Measurements from ENCODE around the gene MAD1L1.

Gene MAD1L1

DNA sequence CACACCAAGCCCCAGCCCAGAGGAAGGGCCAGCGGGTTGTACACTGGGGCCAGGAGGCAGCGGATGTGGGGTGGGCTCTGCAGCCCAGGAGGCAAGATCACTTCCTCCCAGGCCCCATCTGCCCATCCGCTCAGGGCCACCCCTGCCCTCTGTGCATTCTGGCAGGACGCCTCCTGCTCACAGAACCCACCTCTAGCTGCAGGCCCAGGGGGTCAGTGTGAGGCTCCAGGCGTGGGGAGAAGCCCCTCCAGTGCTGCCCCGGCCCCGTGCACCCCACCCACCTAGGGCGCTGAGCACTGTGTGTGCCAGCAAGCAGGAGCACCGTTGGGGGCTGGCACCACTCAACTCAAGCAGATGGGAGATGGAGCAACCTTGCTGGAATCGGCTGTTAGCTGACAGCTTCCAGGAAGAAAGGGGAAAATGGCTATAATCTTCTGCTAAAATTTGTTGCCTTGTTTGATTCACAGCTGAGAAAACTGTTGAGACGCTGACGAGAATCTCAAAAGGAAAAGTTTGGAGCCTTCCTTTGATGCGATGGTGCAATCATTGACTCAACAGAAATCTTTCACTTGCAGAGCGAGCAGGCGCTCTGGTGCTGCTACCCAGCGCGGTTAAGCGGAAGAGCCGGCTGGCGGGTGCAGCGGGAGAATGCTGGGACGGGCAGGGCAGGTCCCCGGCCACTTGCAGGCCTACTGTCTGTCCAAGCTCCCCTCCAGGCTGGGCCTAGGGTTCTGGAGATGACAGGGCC lies 286.5 kb downstream of the MAD1L1 start:
- no peak for FAIRE-seq

DNA sequence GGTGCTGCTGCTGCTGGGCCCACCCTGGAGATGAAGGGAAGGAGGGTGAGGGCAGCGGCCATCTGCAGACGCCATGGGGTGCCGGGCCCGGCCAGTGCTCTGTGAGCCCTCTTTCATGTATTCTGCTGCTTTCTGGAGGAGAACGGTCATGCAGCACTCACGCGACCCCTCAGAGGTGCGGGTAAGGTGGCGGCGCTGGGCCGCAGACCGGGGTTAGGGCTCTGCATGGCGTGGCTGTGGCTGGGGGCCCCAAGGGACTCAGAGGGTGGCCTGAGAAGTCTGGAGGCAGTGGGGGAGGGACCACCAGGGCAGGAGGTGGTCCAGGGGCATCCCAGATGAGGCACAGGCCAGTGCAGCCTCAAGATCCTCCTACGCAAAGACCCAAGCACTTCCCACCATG lies 287.2 kb downstream of the MAD1L1 start:
- no peak for FAIRE-seq

DNA sequence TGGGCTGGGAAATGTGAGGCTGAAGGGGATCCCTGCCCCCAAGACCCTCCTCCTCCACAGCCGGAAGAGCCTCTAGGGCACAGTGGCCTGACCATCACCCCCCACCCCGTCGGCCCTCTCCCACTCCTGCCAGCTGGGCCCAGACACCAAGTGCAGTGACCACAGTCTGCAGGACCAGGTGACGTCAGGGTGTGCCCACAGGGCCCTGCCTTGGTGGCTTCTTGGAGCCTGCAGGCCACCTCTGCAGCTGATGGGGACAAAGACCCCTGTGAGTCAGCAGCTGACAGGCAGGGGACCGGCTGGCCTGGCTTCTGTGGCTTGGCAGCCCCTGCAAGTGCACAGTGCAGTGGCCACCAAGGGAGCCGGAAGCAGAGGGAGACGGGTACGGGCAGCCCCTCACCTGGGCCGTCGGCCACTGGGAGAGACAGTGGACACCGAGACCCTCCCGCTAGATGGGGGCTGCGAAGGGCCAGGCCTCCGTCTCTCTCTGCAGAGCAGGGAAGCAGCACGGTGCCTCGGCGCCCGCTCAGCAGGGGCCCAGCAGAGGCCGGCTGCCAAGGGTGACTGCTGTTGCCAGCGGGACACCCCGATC lies 288.0 kb downstream of the MAD1L1 start:
- no peak for FAIRE-seq

DNA sequence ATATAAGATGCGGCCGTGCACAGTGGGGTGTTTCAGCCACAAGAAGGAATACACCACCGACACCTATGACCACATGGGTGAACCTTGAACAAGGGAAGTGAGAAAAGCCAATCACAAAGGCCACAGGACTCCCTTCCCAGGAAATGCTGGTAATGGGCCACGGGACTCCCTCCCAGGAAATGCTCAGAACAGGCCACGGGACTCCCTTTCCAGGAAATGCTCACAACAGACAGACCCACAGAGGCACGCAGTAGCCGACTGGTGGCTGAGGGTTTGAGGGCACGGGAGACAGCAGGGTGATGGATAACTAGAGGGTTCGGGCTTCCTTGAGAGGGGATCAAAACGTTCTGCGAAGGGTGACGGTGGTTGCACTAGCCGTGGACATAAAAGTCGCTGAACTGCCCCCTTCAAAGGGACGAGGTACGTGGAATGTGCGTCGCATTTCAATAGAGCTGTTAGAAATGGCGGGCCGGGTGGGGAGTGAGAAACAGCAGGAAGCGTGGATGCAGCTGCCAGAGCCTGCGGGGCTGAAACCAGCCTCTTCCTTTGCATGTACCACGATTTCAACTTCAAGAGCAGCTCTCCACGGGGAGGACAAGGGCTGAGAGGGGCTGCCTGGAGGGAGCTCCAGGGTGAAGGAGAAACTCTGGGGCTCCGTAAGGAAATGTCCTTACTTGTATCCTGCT lies 288.7 kb downstream of the MAD1L1 start:
- FAIRE-seq = no peak

DNA sequence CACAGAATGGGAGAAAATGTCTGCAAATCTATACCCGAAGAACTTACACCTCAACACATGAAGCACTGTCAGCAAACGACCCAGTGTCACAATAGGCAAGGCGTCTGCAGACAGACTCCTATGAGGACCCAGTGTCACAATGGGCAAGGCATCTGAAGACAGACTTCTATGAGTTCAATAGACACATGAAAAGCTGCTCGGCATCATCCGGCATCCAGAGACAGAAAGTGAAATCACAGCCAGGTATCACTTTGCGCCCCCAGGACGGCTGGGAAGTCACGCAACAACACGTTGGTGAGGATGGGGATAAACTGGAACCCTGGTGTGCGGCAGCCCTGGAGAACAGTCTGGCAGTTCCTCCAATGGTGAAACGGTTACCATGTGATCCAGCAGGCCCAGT lies 289.4 kb downstream of the MAD1L1 start:
- no peak for FAIRE-seq

DNA sequence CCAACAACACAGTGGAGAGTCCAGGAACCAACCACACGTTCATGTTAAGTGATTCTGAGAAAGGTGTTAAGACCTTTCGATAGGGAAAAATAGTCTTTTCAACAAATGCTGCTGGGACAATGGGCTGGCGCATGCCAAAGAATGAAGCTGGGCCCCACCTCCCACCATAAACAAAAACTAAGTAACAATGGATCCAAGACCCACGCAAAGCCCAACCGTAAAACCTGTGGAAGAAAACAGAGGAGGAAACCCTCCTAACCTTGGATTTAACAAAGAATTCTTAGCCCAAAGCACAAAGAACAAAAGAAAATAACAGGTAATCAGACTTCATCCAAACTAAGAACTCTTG lies 289.8 kb downstream of the MAD1L1 start:
- no peak for FAIRE-seq

DNA sequence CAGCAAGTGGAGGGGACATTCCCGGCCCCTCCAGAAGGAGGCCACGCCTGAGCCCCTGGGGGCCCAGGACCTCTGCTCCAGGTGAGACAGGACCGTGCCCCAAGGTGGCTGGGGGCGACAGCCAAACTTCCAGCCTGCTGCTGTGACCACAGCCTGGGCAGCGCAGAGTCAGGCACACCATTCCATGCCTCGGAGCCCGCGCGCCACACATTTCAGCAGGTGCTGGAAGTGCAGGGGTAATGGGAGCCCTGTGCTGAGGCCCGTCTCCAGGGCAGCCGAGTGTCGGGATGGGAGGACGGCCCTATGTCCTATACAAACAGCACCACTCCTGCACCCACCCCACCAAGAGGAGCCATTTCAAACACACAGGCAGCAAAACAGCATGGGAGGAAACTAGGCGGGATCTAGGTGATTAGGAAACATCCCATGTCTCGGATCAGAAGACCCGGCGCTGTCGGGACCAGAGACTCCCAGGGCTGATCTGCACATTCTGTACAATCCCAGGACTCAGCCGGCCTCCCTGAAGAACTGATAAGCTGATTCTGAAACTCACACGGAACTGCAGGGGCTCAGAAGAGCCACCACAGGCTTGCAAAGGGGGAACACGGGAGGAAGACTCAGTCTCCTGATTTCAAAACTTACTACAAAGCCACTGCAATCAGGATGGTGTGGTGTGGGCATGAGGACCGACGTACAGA lies 290.4 kb downstream of the MAD1L1 start:
- FAIRE-seq = no peak

DNA sequence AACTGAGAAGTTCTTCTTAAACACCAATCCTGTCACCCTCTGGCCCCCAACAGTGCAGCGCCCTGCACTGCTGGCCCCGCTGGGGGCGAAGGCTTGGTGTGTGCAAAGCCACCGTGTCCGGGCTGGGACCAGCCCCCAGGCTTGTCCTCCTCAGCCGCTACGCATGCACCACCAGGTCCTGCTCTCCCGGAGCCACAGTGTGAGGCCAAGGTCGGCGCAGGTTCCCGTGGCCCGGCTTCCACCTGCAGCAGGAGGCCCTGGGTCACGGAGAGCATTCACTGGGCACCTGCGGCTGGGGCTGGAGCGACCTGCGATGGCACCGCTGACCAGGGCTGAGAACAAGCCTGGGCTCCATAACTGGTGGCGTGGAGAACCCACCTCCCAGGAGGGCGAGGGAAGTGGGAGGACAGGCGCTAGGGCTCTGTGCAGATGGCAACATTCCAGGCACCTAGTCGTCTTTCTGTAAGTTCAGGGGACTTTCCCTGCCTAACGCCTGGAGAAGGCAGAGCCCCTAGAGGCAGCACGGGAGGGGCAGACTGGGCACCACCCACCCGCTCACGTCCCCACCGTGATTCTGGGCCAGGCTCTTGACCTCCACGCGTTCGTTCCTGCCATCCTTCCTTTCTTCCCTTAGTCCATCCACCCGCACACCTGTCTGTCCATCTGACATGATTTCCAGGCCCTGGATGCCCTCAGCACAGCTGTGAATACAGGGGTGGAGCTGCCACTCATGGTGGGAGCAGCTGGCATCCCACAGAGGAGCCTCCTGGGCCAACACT lies 291.1 kb downstream of the MAD1L1 start:
- FAIRE-seq = no peak

DNA sequence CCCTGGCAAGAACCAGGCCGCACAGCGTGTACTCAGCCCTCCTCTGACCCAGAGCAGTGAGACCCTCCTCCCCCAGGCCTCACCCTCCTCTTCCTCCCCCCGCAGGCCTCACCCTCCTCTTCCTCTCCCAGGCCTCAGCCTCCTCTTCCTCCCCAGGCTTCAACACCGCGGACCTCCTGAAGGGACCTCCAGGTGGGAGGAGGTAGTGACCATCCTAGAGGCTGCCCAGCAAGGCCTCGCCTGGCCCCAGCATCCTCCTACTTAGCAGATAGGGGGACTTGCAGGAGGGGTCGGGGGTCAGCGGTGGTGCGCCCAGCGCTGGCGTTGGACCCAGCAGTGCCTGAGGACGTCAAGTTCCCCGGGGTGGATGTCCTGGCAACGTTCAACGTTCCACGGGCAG lies 291.9 kb downstream of the MAD1L1 start:
- FAIRE-seq = no peak

DNA sequence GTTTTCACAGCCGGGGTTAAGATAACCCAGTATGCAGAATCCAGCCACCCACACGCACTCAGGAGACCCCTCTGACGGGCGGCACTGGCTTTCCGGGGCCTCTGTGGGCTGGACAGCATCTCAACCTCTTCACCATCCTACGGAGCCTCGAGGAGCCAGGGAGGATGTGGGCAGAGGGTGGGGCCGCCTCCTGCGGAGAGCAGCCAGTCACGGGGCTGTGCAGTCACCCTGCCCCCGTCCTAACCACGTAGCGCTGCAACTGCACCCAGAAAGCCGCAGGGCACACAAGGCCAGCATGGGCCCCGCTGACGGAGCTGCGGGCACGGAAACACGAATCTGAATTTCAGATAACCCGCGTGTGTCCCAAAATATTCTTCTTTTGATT lies 292.4 kb downstream of the MAD1L1 start:
- FAIRE-seq = no peak

DNA sequence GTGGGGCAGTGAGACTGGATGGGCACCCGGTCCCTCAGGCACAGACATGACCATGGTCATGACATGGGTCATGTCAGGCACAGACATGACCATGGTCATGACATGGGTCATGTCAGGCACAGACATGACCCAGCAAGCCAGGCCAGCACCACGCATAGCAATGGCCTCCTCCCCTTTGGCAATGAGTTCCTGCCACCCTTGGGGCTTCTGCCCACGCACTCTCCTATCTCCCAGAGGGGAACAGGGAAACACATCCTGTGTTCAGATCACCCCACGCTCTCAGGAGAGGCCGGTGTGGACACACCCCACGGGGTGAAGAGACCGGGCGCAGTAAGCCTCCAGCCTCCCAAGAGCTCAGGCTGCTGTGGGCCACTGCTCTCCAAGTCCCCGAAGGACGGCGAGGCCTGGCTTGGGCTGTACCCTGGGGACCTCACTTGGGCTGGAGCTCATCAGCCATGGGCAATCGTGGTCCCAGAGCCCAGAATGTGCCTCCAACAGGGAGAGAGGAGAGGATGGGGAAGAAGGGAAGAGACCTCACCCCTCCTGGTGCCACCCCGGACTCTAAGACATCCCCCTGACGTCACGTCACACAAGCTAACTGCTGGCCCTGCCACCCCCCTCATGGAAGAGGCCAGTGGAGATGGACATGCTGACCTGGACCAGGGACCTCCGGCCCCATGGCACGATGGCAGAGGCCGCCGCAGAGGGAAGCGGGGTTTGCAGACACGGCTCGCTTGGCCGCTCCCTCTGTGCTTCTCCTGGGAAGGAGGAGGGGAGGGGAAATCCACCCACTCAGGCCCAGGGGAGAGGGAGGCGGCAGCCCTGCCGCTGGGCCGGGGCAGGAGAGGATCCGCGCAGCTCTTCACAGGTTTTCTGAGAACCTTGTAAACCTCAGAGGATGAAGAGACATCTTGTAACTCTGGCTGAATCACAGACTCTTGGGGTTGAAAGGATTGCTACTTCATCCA lies 293.0 kb downstream of the MAD1L1 start:
- FAIRE-seq = no peak

DNA sequence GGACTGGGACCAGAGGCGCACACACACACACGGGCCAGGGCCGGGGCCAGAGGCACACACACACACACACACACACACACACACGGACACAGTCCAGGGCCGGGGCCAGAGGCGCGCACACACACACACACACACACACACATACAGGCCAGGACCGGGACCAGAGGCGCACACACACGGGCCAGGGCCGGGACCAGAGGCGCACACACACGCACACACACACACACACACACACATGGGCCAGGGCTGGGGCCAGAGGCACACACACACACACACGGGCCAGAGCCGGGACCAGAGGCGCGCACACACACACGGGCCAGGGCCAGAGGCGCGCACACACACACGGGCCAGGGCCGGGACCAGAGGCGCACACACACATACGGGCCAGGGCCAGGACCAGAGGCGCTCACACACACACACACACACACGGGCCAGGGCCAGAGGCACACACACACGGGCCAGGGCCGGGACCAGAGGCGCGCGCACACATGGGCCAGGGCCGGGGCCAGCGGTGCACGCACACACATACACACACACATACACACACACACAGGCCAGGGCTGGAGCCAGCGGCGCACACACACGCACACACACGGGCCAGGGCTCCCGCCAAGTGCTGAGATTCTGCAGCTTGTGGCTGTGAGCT lies 293.8 kb downstream of the MAD1L1 start:
- FAIRE-seq = no peak

DNA sequence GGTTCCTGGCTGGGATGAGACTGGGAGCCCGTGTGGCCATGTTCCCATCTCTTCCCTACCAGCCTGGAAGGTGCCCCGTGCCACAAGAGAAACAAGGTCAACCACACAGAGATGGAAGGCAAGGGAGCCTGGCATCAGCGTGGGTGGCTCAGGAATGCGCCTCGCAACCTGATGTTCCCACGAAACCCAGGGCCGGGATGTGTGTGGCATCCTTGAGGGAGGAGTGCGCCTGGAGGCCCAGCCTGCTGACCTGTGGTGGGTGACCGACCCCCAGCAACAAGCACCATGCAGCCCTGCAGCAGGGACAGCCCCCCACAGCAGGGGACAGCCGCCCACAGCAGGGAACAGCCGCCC lies 295.5 kb downstream of the MAD1L1 start:
- no peak for FAIRE-seq

DNA sequence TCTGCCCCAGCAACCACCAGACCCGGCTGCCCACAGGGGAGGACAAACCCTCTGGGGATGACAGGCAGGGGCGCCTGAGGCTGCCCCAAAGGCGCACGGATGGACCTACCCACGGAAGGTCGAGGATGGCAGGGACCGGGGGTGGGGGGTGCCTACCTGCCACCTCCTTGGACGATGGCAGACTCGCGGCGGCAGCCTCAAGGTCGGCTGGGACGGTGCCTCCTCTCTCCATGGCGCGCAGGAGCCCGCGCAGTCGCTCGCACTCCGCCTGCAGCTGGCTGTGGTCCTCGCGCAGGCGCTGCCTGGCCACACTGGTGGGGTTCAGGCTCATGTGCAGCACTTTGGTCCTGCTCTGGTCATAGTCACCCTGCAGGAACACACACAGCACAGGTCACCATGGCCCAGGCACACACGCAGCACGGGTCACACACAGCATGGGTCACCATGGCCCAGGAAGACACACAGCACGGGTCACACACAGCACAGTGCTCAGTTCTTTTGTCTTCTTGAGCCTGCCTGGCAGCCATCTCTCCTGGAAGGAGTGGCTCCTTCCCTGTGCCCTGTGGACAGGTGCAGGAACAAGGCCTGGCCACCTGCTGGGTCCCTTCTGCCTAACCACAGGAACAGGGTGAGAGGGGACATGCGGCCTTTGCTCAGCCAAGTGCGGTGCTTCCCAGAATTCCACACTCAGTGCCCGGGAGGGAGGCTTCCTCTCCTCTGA lies 296.1 kb downstream of the MAD1L1 start:
- no peak for FAIRE-seq

DNA sequence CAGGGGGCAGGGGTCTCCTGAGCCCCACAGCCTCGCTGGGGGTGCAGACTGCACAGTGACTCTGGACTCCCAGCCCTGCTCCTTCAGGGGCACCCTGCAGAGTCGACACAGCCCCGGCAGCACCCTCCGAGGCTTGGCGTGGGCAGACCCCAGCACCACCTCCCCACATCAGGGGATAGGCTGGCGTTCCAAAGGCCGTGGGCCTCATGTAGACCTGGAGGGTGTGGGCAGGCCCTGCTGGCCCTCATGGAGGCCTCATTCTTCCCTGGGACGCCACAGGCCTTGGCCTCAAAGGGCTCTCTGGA lies 296.8 kb downstream of the MAD1L1 start:
- no peak for FAIRE-seq

DNA sequence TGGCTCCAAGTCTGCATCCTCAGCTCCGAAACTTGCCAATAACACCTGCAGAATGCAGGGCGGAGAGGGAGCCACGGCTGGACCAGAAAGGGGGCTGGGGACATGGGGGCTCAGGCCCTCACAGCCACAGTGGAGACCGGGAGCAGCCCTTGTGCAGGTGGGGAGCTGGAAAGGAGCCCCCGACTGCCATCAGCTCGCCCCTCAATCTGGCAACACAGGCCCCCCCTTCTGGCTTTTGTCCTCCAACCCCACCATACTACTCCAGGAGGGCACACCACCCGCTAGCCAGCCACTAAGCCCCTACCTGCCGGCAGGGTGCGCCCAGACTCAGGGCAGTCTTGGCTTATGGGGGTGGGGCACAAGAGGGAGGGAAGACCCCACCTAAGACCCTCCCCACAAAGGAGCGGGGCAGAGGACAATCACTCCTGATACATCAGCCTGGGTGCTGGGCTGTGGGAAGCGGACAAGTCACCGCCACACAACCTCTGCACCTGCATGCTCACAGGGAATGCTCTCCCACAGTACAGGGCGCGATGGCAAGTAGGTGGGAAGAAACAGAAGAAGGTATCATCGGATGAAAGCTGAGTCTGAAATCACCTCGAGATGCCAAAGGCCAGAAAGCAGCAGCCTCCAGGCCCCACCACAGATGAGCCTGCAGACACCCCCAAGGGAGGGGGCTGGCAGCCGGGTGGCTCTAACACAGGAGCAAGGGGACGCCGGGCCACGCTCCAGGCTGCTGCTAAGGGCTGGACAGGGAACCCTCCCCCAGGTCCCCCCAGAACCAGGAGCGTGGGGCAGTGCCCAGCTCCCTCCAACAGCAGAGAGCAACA lies 297.4 kb downstream of the MAD1L1 start:
- no peak for FAIRE-seq

DNA sequence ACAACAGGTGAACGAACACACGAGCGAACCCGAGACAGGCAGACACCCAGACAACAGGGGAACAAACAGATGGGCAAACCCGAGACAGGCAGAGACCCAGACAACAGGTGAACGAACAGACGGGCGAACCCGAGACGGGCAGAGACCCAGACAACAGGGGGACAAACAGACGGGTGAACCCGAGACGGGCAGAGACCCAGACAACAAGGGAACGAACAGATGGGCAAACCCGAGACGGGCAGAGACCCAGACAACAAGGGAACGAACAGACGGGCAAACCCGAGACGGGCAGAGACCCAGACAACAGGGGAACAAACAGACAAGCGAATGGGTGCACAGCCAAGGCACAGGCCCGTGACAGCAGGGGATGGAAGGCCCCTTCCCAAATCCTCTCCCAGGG lies 298.0 kb downstream of the MAD1L1 start:
- no peak for FAIRE-seq

DNA sequence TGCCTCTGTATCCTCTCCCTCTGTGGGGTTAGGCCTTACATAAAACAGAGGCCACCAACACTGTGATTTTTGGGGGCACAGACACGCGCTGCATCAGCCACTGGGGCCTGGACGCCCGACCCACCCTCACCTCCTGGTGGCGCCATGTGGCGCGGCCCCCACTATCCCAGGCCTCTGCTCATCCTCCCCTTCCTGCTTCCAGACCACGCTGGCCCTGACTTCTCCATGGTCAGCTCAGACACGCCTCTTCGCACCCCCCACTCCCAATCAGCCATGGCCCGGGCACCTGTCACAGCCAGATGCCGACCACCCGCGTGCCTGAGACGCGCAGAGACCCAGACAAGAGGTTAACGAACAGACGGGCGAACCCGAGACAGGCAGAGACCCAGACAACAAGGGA lies 298.7 kb downstream of the MAD1L1 start:
- FAIRE-seq = no peak

DNA sequence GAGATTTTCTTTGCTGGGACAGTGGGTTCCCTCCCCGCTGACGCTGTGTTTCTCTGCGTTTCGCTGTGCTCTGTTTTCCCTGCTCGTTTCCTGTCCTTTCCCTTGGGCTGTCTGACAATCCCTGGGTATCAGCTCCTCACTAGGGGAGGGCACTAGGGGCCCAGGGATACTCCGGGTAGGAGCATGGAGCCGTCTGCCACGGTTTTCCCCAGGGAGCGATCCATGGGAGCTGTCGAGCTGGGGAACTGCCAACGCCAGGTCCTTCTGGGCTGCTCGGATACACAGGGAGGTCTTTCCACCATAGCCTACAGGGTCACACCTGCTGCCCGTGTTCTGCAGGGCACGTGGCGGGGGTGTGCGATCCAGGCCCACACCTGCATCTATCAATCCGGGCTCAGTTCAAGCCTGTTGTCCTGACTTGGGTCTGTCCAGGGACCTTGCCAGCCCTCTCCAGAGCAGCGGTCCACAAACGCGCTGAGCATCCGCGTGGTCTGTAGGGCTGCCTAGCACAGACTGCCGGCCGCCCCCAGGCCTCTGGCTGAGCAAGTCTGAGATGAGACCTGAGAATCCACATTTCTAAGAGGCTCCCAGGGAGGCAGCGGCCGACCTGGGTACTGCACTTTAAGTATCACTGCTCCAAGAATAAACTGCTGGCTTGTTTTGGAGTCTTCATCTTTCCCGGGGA lies 299.5 kb downstream of the MAD1L1 start:
- no peak for FAIRE-seq

DNA sequence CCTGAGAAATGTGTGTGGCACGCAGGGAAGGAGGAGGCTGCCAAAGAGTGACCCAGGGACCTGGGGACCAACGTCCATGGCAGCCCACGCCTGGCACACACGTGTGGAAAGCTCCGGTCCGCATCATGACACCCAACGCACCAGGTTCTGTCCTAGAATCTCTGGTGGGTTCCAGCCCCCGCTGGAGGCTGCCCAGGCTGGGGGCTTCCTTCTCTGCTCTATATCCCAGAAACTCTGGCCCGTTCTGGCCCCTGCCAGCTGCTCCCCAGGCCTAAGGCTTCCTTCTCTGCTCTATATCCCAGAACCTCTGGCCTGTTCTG lies 300.8 kb downstream of the MAD1L1 start:
- no peak for FAIRE-seq

All from TTC549 (cell line).